DND-41 (cell line): Measurements from ENCODE around the gene ALDH9A1.

Source experiments
- EZH2 ChIP-seq: IDR thresholded peaks from 3 replicates; pipeline ENCODE4 v1.6.1; 2012; ENCODE audit warnings: borderline replicate concordance, low read depth, mild to moderate bottlenecking, moderate library complexity, low read length, inconsistent platforms; ENCODE audit not compliant: severe bottlenecking
- TF ChIP-seq, protein P1 (sequence below): IDR thresholded peaks from 2 replicates; pipeline ENCODE4 v1.5.1; 2012; ENCODE audit warnings: borderline replicate concordance, low read length, moderate library complexity, mild to moderate bottlenecking; ENCODE audit not compliant: poor library complexity, severe bottlenecking; ENCODE audit errors: extremely low read depth

DNA sequence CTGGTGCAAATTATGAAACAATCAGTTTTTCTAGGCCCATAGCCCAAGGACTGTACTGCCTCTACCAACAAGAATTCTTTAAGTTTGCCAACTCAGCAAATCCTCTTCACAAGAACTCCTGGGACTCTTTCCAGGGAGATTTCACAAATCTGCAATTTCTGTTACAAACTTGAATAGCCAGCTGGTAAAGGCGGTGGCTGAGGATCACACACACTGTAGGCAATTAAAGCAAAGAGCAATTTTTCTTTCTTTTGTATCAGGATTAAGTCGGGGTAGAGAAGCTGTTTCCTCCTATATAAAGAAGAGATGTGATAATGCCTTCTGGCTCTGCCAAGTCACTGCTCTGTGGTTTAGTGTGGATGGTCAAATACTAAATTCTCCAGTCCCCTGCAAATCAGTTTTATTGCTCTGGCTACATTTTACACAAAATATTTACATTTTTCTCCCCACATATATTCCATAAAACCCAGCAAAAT is 1.7 kb downstream of the ALDH9A1 start:
- TF ChIP-seq, protein P1, sequence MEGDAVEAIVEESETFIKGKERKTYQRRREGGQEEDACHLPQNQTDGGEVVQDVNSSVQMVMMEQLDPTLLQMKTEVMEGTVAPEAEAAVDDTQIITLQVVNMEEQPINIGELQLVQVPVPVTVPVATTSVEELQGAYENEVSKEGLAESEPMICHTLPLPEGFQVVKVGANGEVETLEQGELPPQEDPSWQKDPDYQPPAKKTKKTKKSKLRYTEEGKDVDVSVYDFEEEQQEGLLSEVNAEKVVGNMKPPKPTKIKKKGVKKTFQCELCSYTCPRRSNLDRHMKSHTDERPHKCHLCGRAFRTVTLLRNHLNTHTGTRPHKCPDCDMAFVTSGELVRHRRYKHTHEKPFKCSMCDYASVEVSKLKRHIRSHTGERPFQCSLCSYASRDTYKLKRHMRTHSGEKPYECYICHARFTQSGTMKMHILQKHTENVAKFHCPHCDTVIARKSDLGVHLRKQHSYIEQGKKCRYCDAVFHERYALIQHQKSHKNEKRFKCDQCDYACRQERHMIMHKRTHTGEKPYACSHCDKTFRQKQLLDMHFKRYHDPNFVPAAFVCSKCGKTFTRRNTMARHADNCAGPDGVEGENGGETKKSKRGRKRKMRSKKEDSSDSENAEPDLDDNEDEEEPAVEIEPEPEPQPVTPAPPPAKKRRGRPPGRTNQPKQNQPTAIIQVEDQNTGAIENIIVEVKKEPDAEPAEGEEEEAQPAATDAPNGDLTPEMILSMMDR = no peak
- no peak for TF ChIP-seq EZH2
